ENCODE results near the gene EMILIN1.

DNA sequence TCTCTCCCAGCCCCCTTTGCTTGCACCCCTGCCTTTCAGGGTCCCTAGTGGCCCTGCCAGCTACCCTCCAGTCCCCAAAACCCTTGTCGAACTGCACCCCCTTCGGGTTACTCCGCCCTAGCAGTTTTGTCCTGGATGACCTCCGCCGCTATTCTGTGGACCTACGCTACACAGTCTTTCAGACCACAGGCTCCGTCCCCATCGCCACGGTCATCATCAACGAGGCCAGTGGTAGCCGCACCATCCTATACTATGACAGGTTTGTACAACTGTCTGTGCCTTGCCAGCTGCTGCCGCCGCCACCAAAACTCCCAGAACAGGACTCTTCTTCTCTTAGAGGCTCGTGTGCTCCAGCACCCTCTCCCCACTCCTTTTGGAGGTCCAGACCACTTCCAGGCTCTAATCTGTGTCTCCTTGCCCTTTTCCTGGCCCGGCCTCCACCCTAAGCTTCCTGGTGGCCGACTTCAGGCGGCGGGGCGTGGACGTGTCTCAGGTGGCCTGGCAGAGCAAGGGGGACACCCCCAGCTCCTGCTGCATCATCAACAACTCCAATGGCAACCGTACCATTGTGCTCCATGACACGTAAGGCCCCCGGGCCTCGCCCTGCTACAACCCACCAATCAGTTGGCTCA is 16.1 kb downstream of the EMILIN1 start:
- TF ChIP-seq, protein P1, sequence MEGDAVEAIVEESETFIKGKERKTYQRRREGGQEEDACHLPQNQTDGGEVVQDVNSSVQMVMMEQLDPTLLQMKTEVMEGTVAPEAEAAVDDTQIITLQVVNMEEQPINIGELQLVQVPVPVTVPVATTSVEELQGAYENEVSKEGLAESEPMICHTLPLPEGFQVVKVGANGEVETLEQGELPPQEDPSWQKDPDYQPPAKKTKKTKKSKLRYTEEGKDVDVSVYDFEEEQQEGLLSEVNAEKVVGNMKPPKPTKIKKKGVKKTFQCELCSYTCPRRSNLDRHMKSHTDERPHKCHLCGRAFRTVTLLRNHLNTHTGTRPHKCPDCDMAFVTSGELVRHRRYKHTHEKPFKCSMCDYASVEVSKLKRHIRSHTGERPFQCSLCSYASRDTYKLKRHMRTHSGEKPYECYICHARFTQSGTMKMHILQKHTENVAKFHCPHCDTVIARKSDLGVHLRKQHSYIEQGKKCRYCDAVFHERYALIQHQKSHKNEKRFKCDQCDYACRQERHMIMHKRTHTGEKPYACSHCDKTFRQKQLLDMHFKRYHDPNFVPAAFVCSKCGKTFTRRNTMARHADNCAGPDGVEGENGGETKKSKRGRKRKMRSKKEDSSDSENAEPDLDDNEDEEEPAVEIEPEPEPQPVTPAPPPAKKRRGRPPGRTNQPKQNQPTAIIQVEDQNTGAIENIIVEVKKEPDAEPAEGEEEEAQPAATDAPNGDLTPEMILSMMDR (IDR thresholded peaks at IDR 0.05): no peak
- no peak for TF ChIP-seq POLR2A (IDR thresholded peaks at IDR 0.05)

Data from right lobe of liver (tissue), 4 donors.